Retina (tissue), 1 donor: ENCODE measurements around the gene DCAF17.
"Not testable (repeated sequence)": the region's sequence is repeated elsewhere in the genome, so short reads cannot be mapped to it uniquely, and the experiment has no call there.

Experiments
- DNase-seq: peaks from one replicate; pipeline ENCODE4 v3.0.0-alpha.2; 2016

The DCAF17 gene

GRCh38 chr2:171460537-171460936, 26.5 kb downstream of the DCAF17 start:
- no peak for DNase-seq

GRCh38 chr2:171469176-171469575, 35.1 kb downstream of the DCAF17 start:
- DNase-seq: no peak

GRCh38 chr2:171470129-171470528, 36.1 kb downstream of the DCAF17 start:
- no peak for DNase-seq

DNA sequence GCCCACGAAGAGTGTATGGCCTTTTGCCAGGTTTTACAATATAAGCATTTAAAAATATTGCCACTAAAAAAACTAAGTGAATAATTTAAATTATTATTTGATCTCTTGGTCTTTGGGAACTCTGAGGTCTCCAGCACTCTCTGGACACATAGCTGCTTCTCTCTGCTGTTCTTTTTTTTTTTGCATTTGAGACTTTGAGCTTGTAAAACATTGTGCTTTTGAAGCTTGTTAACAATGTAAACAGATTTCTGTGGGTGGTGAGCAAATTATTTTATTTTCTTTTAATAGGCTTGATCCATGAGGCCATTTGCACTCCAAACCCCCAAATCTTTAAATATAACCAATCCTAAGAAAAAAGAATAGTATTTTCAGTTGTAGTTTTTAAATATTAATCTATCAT, 42.0 kb downstream of the DCAF17 start:
- DNase-seq: no peak

DNA sequence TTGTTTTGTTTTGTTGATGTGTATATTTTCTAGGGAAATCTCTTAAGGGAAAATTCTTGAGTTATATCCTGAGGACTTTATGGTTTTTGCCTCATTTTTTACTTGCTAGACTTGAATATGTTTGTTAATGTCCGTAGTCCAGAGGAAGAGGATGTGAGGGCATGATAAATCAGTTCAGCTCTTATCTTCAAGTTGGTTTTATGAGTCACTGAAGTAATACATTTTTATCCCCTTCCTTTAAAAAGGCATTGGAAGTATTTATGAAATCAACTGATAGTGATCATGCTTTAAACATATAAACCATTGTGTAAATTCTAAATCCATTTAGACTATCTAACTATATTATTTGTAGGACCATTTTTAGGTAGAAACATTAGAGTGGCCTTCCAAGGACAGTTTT, 44.3 kb downstream of the DCAF17 start:
- DNase-seq: no peak

- no peak for DNase-seq
Observed at GRCh38 chr2:171479154-171479814, 45.3 kb downstream of the DCAF17 start.

DNA sequence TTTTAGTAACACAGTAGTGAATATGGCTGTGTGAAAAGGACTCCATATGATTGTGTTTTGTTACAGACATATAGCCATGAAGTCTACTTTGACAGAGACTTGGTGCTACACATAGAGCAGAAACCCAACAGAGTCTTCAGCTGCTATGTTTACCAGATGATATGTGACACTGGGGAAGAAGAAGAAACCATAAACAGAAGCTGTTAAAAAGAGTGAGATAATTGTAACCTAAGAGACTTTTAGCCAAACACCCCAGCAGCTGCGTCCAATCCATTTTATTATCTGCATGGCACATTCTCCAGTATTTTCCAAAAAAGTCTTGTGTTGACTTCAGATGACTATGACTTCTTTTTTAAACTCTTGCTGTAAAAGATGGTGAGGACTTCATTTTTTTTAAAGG, 46.9 kb downstream of the DCAF17 start:
- no peak for DNase-seq

- DNase-seq: no peak
Observed at GRCh38 chr2:171482308-171482707, 48.3 kb downstream of the DCAF17 start.

DNA sequence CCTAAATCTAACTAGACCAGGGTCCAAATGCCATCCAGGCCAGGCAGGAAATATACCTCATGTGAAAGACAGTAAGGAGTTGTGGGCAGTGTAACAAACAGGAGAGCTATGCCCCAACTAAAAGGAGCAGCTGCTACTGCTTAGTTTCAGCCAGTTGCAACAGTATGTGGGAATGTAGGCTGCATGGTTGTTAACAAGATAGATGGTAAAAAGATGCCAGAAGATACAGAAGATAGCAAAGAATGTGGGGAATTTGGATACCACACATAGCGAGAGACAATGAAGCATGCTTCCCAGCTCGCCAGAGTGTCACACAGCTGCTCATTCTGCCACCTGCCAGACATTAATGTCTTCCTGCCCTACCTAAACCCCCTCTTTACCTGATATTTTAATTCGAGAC, 48.9 kb downstream of the DCAF17 start:
- no peak for DNase-seq

GRCh38 chr2:171483793-171484192, 49.8 kb downstream of the DCAF17 start:
- no peak for DNase-seq

- no peak for DNase-seq
Observed at GRCh38 chr2:171485116-171485515, 51.1 kb downstream of the DCAF17 start.

DNA sequence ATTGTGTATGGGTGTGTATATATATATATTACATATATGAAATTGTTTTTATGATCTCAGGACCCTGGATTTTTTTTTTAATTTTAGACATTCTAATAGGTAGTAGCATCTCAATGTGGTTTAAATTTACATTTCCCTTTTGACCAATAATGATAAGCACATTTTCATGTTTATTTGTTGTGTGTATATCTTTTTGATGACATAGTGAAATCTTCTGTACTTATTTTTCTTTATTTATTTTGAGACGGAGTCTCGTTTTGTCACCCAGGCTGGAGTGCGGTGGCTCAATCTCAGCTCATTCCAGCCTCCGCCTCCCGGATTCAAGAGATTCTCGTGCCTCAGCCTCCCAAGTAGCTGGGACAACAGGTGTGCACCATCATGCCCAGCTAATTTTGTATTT, 53.2 kb downstream of the DCAF17 start:
- DNase-seq: no peak

DNA sequence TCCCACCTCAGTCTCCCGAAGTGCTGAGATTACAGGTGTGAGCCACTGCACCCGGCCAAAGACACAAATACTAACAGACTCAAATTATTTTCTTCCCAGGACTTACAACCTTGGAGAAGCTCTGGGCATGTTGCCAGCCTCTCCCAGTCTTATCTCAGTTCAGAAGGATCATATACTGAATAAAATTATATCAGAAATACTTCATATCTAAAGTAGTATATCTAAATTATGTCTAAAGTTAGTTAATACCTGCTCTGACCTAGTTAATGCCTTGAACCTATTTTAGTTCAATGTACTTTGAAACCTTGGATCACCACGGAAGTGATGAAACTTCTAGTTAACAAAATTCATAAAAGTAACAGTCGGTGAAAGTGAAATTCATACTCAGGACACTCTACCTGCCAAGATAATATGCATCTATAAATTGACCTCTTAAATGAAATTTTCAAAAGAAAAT, 53.8 kb downstream of the DCAF17 start:
- no peak for DNase-seq

GRCh38 chr2:171490577-171490976, 56.6 kb downstream of the DCAF17 start:
- DNase-seq: no peak

DNA sequence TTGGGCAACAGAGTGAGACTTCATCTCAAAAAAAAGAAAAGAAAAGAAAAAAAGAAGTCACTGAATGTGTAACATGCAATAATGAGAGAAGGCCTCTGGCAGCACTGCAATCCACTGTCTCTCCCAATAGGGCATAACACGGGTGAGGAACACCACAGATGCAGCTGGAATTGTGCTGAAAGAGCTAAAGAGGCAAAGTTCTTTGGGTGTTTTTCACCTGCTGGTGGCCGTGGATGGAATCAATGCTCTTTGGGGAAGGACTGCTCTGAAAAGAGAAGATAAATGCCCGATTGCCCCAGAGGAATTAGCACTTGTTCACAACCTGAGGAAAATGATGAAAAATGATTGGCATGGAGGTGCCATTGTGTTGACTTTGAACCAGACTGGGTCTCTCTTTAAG, 57.3 kb downstream of the DCAF17 start:
- no peak for DNase-seq

- DNase-seq: no peak
Observed at GRCh38 chr2:171492664-171493063, 58.6 kb downstream of the DCAF17 start.

DNA sequence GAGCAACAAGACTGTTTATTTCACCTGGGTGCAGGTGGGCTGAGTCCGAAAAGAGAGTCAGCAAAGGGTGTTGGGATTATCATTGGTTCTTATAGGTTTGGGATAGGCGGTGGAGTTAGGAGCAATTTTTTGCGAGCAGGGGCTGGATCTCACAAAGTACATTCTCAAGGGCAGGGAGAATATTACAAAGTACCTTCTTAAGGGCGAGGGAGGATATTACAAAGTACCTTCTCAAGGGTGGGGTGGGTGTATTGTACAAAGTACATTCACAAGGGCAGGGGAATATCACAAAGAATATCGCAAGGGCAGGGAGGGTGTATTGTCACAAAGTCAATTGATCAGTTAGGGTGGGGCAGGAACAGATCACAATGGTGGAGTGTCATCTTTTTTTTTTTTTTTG, 63.6 kb downstream of the DCAF17 start:
- DNase-seq: not testable (repeated sequence)

DNA sequence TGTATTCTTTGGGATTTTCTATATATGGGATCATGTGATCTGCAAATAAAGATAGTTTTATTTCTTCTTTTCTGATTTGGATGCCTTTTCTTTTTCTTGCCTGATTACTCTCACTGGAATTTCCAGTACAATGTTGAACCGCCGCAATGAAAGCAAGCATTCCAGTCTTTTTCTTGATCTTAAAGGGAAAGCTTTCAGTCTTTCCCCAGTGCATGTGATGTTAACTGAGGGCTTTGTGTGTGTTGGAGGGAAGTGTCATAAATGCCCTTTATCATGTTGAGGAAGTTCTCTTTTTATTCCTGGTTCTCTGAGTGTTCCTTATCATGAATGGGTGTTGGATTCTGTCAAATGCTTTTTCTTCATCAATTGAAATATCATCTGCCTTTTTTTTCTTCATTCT, 71.3 kb downstream of the DCAF17 start:
- no peak for DNase-seq

DNA sequence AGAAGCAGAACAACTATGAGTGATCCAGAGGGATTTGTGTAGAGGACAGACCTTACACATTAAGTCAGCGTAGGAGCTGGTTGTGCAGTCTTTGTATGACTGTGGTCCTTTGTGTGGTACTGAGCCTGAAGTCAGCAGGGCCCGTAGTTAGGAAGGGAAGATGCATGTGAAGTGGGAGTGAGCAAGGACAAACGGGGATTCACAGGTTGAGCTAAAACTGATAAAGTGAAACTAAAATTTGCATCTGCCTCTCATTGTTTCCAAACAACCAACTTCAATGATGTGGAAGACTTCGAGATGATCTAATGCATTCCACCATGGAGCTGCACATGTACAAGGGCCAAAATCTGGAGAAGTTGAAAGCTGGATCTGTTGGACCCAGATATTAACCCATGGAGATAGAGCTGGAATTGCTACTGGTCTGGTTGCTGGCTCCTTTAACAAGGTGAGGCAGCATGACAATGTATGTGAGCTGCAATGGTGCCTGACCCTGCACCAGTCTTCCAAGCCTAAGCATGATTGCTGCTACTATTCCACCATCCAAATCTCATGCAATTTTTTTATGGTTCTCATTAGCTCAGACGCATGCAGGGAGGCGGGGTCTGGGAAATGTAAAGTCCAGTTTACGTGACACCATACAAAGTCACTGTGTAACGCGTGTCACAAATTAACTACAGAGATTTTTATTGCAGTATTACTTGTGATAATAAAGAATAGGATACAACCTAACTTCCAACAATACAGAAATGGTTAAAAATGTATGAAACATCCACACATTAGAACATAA, 76.1 kb downstream of the DCAF17 start:
- DNase-seq: no peak

GRCh38 chr2:171512014-171512413, 78.0 kb downstream of the DCAF17 start:
- no peak for DNase-seq

DNA sequence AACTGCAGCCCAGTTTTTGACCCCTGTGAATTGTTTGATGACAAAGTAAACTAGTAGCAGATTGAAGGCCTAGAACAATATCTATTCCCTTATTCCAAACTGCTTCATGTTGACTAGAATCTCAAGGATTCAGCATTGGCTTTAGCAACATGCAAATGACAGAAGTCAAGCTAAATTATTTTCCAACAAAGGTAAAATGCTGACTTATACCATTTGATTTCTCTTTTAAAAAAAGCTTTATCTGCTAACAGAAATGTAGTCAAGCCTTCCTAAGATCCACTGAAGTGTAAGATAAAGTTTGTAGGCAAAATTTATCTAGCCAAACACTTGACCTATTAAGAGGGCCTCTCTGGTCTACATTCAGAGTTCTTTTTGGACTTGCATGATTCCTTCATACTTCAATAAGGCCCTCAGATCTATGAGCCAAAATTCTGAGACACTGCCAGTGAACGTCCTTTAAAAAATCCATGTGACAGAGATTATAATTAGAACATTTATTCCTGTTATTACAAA, 78.7 kb downstream of the DCAF17 start:
- DNase-seq: no peak

DNA sequence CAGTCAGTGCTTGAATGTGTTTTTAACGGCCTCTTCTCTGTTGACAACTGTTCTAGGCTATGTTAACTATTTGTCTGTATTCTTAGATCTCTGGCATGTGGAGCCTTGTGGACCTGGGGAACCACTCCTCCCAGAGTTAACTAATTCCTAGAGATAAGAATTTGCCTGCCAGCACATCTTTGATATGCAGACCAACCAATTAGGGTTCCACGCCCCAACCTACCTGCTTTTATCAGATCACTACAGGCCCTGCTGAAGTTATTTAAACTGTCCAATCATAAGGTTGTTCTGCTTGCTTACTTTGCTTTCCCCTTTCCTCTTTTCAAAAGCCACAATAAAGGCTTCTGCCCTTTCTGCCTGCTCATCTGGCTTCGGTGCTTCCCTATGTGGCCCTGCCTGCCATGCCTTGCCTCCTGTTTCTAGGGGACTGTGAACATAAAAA, 79.7 kb downstream of the DCAF17 start:
- DNase-seq: no peak

DNA sequence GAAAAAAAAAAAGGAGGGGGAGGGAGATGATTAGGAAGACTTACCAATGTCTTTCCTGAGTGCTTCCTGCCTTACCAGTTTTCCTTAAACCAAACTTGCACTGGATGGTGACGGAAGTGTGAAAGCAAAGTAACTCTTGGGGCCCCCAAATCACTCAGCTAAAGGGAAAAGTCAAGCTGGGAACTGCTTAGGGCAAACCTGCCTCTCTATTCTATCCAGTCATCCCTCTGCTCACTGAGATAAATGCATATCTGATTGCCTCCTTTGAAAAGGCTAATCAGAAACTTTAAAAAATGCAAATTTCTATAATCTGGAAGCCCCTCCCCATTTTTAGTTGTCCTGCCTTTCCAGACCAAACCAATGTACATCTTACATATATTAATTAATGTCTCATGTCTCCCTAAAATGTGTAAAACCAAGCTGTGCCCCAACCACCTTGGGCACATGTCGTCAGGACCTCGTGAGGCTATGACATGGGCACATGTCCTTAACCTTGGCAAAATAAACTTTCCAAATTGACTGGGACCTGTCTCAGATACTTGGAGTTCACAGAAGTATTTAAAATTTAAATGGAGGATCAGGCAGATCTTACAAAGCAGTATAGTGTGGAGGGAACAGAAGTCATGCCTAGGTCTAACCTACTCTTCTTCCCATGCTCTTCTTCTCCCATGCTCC, 81.0 kb downstream of the DCAF17 start:
- DNase-seq: no peak
